HL-60/S4 (cell line): ENCODE results near the gene IPPK.

Experiments
- in situ Hi-C: fragments of 300-500 bp; cut with MboI; formaldehyde crosslinking; loops from 2 replicates; pipeline ENCODE4 v1.14.3; 2022; ENCODE audit warnings: low sequenced_read_pairs

Gene IPPK

DNA sequence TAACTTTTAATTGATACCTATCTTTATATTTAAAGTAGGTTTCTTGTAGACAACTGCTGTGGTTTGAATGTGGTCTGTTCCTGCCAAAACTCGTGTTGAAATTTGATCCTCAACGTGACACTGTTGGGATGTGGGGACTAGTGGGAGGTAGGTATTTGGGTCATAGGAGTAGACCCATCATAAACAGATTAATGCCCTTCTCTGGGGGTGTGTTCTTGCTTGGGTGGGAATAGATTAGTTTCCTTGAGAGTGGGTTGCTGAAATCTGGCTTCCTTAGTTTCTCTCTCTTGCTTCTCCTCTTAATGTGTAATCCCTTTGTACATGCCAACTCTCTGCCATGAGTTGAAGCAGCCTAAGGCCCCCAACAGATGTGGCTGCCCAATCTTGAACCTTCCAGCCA is 34.6 kb upstream of the IPPK start:
- in situ Hi-C loops, result no loop called here

DNA sequence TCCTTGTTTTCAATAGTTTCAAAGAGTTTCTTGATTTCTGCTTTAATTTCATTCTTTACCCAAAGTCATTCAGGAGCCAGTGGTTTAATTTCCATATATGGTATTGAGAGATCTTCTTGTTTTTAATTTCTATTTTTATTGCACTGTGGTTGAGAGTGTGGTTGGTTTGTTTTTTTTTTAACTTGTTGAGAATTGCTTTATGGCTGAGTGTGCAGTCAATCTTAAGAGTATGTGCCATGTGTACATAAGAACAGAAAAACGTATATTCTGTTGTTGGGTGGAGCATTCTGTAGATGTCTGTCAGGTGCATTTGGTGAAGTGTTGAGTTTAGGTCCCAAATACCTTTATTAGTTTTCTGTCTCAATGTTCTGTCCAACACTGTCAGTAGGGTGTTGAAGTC is 26.7 kb upstream of the IPPK start:
- in situ Hi-C loops, result no loop called here

DNA sequence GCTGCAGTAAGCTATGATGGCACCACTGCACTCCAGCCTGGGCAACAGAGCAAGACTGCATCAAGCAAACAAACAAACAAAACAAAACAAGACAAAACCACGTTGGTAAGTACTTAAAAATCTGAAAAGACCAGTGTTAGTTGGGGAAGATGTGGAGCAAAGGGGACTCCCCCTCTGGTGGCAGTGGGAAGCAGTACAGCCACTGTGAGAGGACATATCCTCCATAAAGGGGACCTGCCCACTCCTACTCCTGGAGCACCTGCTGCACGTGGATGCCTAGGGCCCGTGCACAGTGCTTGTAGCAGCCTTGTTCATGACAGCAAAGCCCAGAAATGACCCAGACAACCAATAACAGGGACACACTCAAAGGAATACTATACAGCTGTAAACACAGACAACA is 17.0 kb upstream of the IPPK start:
- in situ Hi-C loops, result no loop called here

DNA sequence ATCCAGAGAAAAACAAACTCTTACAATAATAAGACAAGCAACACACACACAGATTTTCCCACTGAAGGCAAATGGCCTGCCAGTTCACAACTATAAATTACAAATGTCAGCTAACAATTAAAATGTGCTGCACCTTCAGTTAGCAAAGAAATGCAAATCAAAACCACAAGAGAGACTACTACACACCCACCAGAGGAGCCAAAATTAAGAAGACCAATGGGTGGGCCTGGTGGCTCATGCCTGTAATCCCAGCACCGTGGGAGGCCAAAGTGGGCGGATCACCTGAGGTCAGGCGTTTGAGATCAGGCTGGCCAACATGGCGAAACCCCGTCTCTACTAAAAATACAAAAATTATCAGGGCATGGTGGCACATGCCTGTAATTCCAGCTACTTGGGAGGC is 15.1 kb upstream of the IPPK start:
- in situ Hi-C loops, result no loop called here

DNA sequence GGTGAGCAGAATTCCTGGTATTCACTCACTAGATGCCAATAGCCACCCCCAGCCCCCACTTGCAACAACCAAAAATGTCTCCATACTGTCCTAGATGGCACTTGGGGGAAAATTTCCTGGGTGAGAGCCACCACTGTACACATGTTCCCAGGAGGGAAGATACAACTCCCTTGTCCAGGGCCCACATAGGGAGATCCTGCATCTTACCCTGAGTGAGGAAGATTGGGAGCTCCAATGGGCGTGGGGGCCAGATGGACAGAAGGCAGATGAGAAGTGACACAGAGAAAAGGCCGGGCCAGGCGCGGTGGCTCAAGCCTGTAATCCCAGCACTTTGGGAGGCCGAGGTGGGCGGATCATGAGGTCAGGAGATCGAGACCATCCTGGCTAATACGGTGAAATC is 12.3 kb upstream of the IPPK start:
- in situ Hi-C loops, result no loop called here

DNA sequence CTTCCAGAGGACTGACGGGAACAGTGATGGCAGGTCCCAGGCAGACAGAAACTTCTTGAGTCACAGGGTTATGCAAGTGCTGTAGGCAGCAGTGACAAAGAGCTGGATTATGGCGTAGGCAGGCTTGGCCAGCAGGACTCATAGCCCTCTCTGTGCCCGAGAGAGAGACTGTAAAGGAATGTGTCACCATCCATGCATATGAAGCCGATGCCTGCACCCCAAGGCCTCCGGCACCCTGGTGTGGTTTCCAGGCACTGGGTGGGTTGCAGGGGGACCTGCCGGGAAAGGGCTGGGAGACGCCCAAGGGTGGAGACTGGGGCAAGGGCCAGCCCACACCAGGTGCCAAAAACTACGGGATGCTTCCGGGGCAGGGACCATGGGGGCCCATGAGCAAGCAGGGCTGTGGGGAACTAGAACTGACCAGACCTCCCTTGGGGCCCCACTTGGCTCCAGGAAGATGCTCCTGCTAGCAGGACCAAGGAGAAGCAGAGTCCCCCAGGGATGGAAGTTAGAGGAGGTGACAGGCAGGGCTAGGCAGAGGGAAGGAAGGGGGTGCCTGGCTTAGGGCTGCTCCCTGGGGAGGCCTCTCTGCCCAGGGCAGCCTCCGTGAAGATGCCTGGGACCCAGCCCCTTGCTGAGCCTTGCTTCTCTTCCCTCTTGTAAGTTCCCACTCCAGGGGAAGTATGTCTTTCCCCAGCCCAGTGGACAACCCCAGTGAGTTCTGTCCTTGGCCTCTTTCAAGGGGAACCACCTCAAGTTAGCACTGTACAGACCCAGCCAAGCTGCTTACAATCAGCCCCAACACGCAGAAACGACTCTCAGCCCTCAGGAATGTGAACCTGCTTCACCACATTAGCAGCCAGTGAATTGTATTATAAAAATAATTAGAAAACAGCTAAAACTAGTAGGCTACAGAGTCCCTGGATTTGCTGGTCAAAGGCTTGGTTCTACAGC is 10.5 kb upstream of the IPPK start:
- in situ Hi-C loops, result no loop called here

DNA sequence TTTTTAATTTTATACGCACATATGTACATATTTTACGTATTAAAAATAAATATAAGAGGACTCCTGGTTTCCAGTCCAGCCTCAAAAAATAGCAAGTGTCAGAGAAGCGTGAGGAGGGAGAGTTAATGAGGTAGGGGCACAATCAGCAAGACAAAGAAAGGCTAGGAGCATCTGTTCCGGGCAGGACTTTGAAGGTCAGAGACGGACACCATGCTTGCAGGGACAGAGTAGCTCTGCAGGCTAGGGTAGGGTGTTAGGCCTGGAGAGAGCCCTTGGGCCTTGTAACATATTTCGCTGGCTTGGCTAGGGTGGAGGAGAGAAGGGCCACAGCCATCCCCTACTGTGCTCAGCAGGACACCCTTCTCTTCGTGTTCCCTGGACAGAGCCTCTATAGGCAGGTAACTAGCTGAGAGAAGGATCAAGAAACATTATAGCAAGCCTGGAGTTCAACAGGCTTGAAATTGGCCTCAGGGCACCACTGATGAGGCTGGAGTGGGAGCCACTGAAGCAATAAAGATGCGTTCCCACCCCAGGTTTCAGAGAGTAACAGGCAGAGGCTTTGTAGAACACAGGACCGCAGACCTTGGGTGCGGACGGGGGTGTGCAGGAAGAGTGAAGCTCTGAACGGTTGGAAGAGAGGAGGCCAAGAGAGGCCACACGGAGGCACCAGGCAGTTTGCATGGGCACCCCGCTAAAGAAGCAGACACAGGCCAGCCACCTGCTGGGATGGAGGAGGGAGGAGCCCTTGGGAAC is 9.7 kb upstream of the IPPK start:
- in situ Hi-C loops, result no loop called here

DNA sequence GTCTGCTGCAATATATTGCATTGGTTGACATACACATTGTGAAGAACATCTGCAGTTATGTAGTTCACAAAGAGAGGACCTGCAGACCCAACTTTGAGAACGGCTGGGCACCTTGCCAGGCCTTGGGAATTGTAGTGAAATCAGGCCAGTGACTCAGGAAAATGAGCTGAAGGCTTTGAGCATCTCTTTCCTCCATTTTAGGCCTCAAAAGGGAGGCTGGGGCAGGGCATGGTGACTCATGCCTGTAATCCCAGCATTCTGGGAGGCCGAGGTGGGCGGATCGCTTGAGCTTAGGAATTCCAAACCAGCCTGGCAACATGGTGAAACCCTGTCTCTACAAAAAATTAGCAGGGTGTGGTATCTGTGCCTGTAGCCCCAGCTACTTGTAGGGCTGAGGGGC is 1.4 kb upstream of the IPPK start:
- in situ Hi-C loops, result no loop called here

DNA sequence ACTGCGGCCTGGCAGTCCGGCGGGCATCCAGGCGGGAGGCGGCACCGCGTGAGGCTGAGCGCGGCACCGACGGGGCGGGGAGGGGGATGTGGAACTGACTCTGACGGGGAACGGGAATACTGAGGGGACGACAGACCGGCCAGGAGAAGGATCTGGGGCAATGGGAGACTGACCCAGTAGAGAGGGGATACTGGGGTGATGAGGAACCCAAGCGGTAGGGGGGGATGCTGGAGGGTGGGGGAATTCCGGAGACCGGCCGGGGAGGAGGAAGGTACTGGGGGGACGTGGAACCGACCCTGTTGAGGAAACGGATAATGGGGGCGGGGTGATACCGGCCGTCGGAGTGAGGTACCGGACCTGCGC is 423 bp downstream of the IPPK start:
- in situ Hi-C loops, result no loop called here

DNA sequence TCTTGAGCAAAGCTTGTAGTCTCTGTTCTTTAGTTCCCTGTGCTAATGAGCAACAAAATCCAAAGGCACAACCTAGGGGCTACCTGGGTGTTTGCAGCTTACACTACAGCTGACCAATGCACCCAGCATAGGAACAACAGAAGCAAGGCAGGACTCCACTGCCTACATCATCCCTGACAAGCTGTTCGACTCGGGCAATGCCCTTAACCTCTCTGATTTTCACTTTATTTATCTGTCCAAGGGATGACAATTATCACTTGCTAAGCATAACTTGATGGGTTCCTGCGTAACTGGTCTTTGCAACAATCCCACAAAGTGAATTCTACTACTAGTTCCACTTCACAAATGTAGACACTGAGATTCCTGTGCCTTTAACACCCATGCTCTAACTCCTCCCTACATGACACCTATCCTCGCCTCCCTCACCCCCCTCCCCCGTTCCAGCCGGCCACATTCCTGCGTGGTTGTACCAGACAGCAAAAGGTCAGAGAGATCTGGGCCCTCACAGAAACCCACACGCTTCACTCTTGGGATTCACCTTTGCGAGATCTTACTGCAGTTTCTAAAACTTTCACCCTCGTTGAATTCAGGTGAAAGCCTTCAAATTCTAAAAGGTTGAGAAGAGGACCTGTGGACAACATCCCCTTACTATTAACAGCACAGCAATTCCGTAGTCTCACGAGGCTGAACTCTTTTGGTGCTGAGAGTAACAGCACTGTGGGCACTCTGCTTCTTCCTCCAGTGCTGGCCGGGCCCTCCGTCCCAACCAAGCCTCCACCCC is 995 bp downstream of the IPPK start:
- in situ Hi-C loops, result no loop called here

DNA sequence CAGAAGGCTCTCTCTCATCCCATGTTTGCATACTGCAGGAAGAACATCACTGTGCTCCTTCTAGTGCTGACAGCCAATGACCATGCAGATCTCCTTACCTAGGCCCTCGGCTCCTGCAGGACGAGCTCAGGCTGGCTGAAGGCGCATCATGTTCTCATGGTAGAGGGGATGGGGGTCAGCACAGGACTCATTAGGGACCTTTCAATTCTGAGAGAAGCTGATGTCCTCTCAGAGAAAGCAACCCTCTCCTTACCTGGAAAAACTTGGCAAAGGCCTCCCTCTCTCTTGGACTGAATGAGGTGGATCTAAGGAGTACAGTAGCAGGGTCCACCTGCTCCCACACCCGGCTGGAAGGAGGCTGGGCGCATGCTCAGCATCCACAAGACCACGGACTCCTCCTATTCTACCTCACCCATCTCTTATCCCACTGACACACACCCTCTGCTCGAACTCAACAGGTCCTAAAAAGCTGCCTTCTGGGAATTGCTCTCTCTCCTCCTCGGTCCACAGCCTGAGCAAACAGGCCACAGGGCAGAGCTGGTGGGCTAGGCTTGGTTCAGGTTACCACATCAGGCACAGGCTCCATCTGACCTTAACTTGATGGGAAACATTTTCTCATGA is 2.9 kb downstream of the IPPK start:
- in situ Hi-C loops, result no loop called here

DNA sequence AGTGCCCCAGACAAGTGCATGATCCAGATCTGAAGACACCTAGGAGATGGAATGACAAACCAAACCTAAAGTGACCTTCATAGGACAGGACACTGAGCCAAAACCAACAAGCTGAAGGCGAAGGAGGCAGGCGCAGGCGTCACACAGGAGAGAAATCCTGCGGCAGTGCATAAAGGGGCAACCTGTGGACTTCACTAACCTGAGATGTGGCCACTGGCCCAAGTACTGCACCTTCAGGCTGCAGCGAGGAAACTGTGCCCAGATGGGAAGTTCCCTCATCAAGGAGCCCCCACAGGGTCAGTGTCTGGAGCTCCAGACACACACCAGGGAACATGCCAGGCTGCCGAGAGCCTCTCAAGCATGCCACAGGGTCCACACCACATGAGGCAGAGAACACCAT is 3.7 kb downstream of the IPPK start:
- in situ Hi-C loops, result no loop called here

DNA sequence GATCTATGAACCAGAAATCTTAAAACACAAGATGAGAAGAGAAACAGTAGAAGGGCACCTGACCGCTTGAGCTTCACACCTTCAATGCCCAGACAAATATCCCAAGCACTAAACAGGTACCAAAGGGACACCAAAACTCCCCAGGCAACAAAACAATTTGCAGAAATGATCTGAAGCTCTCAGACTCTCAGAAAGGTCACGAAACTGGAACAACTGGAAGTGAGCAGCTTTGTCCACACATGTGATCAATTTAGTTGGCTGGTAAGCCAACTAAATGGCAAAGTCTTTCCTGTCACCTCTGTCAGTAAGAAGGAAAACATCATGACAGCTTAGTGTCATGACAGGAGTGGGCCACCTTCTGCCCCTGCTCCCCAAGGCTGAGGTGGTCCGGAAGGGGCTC is 4.1 kb downstream of the IPPK start:
- in situ Hi-C loops, result no loop called here

DNA sequence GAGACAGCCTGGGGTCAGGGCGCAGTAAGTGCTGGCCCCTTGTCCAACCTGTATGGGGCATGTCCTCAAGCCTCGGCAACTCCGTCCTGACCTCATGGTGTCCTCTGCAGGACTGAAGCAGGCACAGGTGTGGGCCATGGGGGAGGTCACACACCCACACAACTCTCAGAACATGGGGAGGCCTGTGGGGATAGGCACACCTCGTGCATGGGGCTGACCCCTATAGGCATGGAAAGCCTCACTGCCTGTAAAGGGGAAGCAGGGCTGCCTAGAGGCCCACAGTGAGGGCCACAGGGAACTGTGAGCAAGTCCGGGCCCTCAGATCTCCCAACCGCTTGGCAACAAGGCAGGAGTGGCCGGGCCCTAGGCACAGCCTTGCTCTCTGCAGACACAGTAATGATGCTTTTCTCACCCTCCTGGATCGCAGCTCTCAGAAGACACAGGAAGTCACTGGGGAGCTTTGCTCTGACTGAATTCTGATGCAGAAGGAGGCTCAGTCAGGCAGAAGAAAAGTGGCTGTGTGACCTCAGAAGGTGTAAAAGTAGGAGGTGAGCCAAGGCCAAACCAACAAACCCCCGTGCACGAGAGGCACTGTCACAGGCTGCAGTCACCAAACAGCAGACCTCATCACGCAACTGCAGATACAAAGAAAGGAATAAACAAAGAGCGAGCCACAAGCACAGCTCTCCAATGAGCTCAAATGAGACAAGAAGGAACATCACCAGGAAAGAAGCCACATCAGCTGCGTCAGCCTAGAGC is 5.4 kb downstream of the IPPK start:
- in situ Hi-C loops, result no loop called here

DNA sequence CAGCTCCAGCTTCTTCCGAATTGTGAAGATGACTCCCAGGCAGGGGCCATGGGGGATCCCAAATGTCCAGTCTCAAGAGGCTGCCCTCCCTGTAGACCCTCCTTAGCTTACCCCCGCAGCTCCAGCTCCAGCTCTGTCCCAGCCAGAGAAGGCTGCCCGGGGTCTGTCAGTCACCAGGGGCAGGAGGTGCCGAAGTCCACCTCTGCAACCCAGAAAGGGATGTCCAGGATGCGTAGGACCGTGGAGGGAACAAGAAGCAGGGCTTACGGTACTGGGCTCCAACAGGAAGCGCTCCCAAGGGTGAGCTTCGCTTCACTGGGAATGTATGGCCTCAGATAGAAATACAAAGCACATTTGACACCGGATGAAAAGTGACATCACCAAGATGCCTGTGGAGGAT is 6.0 kb downstream of the IPPK start:
- in situ Hi-C loops, result no loop called here

DNA sequence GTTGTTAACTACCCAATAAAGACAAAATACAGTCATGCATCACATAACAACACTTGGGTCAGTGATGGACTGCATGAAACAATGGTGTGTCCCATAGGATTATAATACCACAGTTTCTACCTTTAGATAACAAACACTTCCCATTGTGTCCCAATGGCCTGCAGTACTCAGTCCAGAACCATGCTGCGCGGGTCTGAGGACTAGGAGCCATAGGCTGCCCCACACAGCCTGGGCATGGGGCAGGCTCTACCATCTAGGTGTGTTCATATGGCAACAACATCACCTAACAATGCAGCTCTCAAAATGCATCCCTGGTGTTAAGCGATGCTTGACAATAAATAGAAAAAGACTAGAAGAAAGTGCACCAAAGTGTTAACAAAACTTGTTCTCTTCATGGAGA is 6.8 kb downstream of the IPPK start:
- in situ Hi-C loops, result no loop called here

DNA sequence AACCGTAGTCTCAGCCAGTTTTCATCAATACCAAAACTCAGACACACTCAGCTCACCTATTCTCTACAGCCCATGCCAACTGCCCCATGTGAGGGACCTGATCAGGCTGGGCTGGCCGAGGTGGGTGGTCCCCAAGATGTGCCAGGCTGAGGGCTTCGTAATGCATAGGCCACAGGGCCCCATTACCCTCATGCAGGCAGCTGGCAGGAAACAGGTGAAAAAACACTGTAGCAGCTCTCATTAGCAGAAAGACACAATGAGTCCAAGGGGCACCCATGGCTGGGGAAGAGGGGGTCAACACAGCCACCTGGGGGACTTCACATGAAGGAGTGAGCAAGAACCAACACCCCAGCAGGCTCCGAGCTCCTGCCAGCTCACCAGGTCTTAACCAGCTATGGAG is 8.2 kb downstream of the IPPK start:
- in situ Hi-C loops, result no loop called here

DNA sequence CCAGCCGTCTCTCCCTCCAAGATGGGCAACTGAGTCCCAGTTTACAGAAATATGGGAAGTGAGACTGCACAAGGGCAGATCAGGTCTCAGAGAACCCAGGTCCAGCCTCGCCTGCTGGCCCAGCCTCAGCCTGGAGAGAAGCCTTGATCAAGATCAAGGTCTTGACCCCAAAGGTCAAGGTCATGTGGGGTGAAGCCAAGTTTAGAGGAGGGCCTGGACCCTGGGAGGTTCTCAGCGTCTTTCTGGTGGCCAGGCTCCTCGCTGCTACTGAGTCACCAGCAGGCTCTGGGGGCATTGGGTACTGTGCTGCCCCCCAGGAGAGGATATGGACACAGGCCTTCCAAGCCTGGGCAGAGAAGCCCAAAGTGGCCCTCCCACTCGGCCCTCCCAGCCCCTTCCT is 8.8 kb downstream of the IPPK start:
- in situ Hi-C loops, result no loop called here

DNA sequence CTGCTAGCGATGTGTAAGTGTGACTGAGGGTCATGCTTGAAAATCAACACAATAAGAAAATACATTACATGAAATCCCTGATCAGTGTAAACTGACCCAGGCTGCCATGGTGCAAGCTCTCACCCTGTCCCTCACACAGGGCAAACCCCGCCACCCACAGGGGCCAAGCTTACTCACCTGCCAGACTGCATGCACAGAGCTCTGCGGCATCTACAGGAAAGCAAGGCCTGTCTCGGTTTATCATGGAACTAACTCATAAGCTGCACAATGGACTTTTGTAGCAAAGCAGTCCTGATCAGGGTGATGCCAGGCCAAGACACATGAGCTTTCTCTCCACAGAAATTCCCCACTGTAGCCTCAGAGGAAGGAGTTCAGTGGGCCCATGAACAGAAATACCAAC is 9.7 kb downstream of the IPPK start:
- in situ Hi-C loops, result no loop called here

DNA sequence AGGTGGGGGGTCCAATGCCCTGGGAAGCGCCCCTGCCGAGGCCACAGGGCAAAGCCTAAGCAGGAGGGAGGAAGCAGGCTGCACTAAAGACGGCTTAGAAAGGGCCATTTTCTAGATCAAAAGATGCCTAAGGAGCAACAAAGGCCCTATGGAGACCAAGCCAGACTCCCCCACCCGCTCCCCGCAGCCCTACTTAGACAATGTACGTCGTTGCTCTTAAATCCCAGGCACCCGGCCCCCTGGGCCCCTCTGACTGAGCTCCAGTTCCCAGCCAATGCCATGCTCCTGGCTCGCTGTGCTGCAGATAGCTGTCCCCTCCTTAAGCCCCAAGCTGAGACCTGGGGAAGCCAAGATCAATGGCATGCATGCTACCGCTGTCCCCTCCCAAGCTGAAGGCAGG is 10.3 kb downstream of the IPPK start:
- in situ Hi-C loops, result no loop called here
